Neural progenitor cell (in vitro differentiated cells): ENCODE results near the gene SLC4A2. TPM values are rescaled to one million over a fixed set of nuclear protein-coding genes. Genes with fewer than 3 reads are reported as not detected.
A peak's percentile ranks its signal among the peaks of the same experiment; 100 is the strongest.

ENCODE experiments used
- DNase-seq: peaks from one replicate; pipeline ENCODE4 v3.0.0-alpha.2; 2016; ENCODE audit warnings: low spot score
- H2AFZ ChIP-seq: fragments of 200-600 bp; sonication (generic); replicated peaks from 2 replicates; pipeline ENCODE4 v1.6.1; 2016; ENCODE audit warnings: antibody characterized with exemption
- H3F3A ChIP-seq: fragments of 200-600 bp; sonication (generic); 2 replicates; pipeline ENCODE4 v1.6.1; 2016; ENCODE audit warnings: antibody characterized with exemption, low read depth
- H3K27ac ChIP-seq: fragments of 200-600 bp; sonication (generic); 2 replicates; pipeline ENCODE4 v1.5.1; 2016; ENCODE audit warnings: mild to moderate bottlenecking
- H3K27me3 ChIP-seq: fragments of 200-600 bp; sonication (generic); 2 replicates; pipeline ENCODE4 v1.6.1; 2016; ENCODE audit warnings: mild to moderate bottlenecking, moderate library complexity
- H3K36me3 ChIP-seq: fragments of 200-600 bp; sonication (generic); 2 replicates; pipeline ENCODE4 v1.5.1; 2016
- H3K4me1 ChIP-seq: fragments of 200-600 bp; sonication (generic); 2 replicates; pipeline ENCODE4 v1.6.1; 2016; ENCODE audit warnings: mixed run types
- H3K4me2 ChIP-seq: fragments of 200-600 bp; sonication (generic); 2 replicates; pipeline ENCODE4 v1.6.1; 2016
- H3K4me3 ChIP-seq: fragments of 200-600 bp; sonication (generic); 2 replicates; pipeline ENCODE4 v1.5.1; 2016
- H3K79me2 ChIP-seq: fragments of 200-600 bp; sonication (generic); 2 replicates; pipeline ENCODE4 v1.6.1; 2016; ENCODE audit warnings: low read depth
- H3K9ac ChIP-seq: fragments of 200-600 bp; sonication (generic); 2 replicates; pipeline ENCODE4 v1.6.1; 2016
- H3K9me3 ChIP-seq: fragments of 200-600 bp; sonication (generic); 2 replicates; pipeline ENCODE4 v1.5.1; 2016; ENCODE audit warnings: low read depth
- H4K20me1 ChIP-seq: fragments of 200-600 bp; sonication (generic); 2 replicates; pipeline ENCODE4 v1.6.1; 2016; ENCODE audit warnings: low read depth
- H3K27ac Mint-ChIP-seq: 3 replicates; pipeline ENCODE4 v1.8.0; 2021; ENCODE audit warnings: mixed read lengths
- H3K27me3 Mint-ChIP-seq: 2 replicates; pipeline ENCODE4 v1.8.0; 2022; ENCODE audit warnings: low read depth, mild to moderate bottlenecking, inconsistent platforms, moderate library complexity, mixed read lengths; ENCODE audit not compliant: insufficient read depth
- H3K36me3 Mint-ChIP-seq: 3 replicates; pipeline ENCODE4 v1.8.0; 2021; ENCODE audit warnings: mixed read lengths
- H3K4me1 Mint-ChIP-seq: 3 replicates; pipeline ENCODE4 v1.8.0; 2021; ENCODE audit warnings: mixed read lengths
- H3K4me3 Mint-ChIP-seq: 3 replicates; pipeline ENCODE4 v1.8.0; 2021; ENCODE audit warnings: mild to moderate bottlenecking, moderate library complexity, mixed read lengths
- H3K9me3 Mint-ChIP-seq: 3 replicates; pipeline ENCODE4 v1.8.0; 2020; ENCODE audit warnings: mixed read lengths
- CTCF ChIP-seq: fragments of 200-600 bp; sonication (generic); IDR thresholded peaks from 2 replicates; pipeline ENCODE4 v1.5.1; 2017; ENCODE audit warnings: antibody characterized with exemption, mild to moderate bottlenecking
- EZH2 ChIP-seq: fragments of 200-600 bp; sonication (generic); IDR thresholded peaks from 2 replicates; pipeline ENCODE4 v1.6.1; 2017; ENCODE audit warnings: antibody characterized with exemption, mild to moderate bottlenecking, moderate library complexity
- EZH2phosphoT487 ChIP-seq: fragments of 200-600 bp; sonication (generic); IDR thresholded peaks from 2 replicates; pipeline ENCODE4 v1.6.1; 2017; ENCODE audit warnings: antibody characterized with exemption
- total RNA-seq: library from RNA; depleted of rRNA; stranded (reverse); fragments of >200 nt; gene quantifications from 2 replicates; pipeline ENCODE4 v1.2.3, GENCODE V29; 2015; ENCODE audit warnings: low replicate concordance

The SLC4A2 gene
- total RNA-seq, 1 donor from 2014 or later: 26.1 TPM

GRCh38 chr7:151119055-151119415 lies 59.6 kb downstream of the SLC4A2 start:
- Histone ChIP-seq H3F3A (peaks cover 19% of the 10 kb centered on the region), H3K36me3 (no peaks in the 10 kb centered on the region), H4K20me1 (peaks cover 72% of the 10 kb centered on the region), H3K9ac (no peak overlapping the region), H3K4me3 (no peak overlapping the region), H3K79me2 (peaks cover 24% of the 10 kb centered on the region), H2AFZ (no peak overlapping the region), H3K4me2 (no peak overlapping the region), H3K9me3 (no peaks in the 10 kb centered on the region), H3K27me3 (peaks cover 15% of the 10 kb centered on the region), H3K4me1 (peaks cover 12% of the 10 kb centered on the region), H3K27ac (no peak overlapping the region)
- peaks cover 18% of the 10 kb centered on the region for H3K4me1 Mint-ChIP-seq
- H3K4me3 Mint-ChIP-seq: no peak overlapping the region
- peaks cover 15% of the 10 kb centered on the region for H3K36me3 Mint-ChIP-seq
- TF ChIP-seq EZH2 (no peak), CTCF (no peak)
- peaks cover 2% of the 10 kb centered on the region for H3K27me3 Mint-ChIP-seq
- DNase-seq: no peak
- H3K27ac Mint-ChIP-seq: no peak overlapping the region
- H3K9me3 Mint-ChIP-seq: no peaks in the 10 kb centered on the region

- Histone ChIP-seq H4K20me1 (peaks cover 75% of the 10 kb centered on the region), H3K4me2 (no peak overlapping the region), H3K79me2 (peaks cover 19% of the 10 kb centered on the region), H3K9ac (no peak overlapping the region), H3K9me3 (no peaks in the 10 kb centered on the region), H3K4me3 (no peak overlapping the region), H3F3A (peaks cover 23% of the 10 kb centered on the region), H3K36me3 (no peaks in the 10 kb centered on the region), H2AFZ (no peak overlapping the region), H3K27ac (no peak overlapping the region), H3K27me3 (peaks cover 10% of the 10 kb centered on the region), H3K4me1 (peaks cover 8% of the 10 kb centered on the region)
- H3K27ac Mint-ChIP-seq: no peak overlapping the region
- TF ChIP-seq CTCF: no peak
- TF ChIP-seq EZH2phosphoT487: no peak
- no peak for TF ChIP-seq EZH2
- H3K36me3 Mint-ChIP-seq: peaks cover 21% of the 10 kb centered on the region
- H3K4me1 Mint-ChIP-seq: peaks cover 21% of the 10 kb centered on the region
- no peaks in the 10 kb centered on the region for H3K9me3 Mint-ChIP-seq
- H3K27me3 Mint-ChIP-seq: peaks cover 4% of the 10 kb centered on the region
- H3K4me3 Mint-ChIP-seq: no peak overlapping the region
- DNase-seq: no peak
These were observed 60.5 kb downstream of the SLC4A2 start for GRCh38 chr7:151119902-151120301.

- Mint-ChIP-seq H3K9me3 (no peaks in the 10 kb centered on the region), H3K27me3 (peaks cover 6% of the 10 kb centered on the region), H3K36me3 (peaks cover 21% of the 10 kb centered on the region), H3K4me1 (peaks cover 26% of the 10 kb centered on the region), H3K4me3 (peak overlapping the region; percentile 41), H3K27ac (no peak overlapping the region)
- H3K4me3 ChIP-seq: no peak overlapping the region
- H3K9me3 ChIP-seq: no peaks in the 10 kb centered on the region
- H3K27me3 ChIP-seq: peaks cover 5% of the 10 kb centered on the region
- no peak for DNase-seq
- H4K20me1 ChIP-seq: peaks cover 79% of the 10 kb centered on the region
- no peak overlapping the region for H3K27ac ChIP-seq
- H3K4me1 ChIP-seq: peaks cover 4% of the 10 kb centered on the region
- peaks cover 14% of the 10 kb centered on the region for H3K79me2 ChIP-seq
- no peak overlapping the region for H2AFZ ChIP-seq
- H3K9ac ChIP-seq: no peak overlapping the region
- H3F3A ChIP-seq: peaks cover 29% of the 10 kb centered on the region
- H3K4me2 ChIP-seq: no peak overlapping the region
- no peak for TF ChIP-seq EZH2
- TF ChIP-seq EZH2phosphoT487: no peak
- no peak for TF ChIP-seq CTCF
- no peaks in the 10 kb centered on the region for H3K36me3 ChIP-seq
These were observed 61.5 kb downstream of the SLC4A2 start for GRCh38 chr7:151120896-151121295.
